Activated naive CD8-positive, alpha-beta T cell (primary cell): Measurements from ENCODE around the gene ATG2B.
A peak's percentile ranks its signal among the peaks of the same experiment; 100 is the strongest.

Experiments used
- H3K27ac Mint-ChIP-seq: one replicate; pipeline ENCODE4 v1.8.0; 2021; ENCODE audit warnings: mixed read lengths
- H3K27me3 Mint-ChIP-seq: one replicate; pipeline ENCODE4 v1.8.0; 2021; ENCODE audit warnings: mixed read lengths
- H3K36me3 Mint-ChIP-seq: one replicate; pipeline ENCODE4 v1.8.0; 2021; ENCODE audit warnings: mixed read lengths
- H3K4me1 Mint-ChIP-seq: one replicate; pipeline ENCODE4 v1.8.0; 2021; ENCODE audit warnings: low read depth, mixed read lengths
- H3K4me3 Mint-ChIP-seq: one replicate; pipeline ENCODE4 v1.8.0; 2021; ENCODE audit warnings: mild to moderate bottlenecking, mixed read lengths
- H3K9me3 Mint-ChIP-seq: one replicate; pipeline ENCODE4 v1.8.0; 2021; ENCODE audit warnings: low read depth, mixed read lengths

ATG2B gene

DNA sequence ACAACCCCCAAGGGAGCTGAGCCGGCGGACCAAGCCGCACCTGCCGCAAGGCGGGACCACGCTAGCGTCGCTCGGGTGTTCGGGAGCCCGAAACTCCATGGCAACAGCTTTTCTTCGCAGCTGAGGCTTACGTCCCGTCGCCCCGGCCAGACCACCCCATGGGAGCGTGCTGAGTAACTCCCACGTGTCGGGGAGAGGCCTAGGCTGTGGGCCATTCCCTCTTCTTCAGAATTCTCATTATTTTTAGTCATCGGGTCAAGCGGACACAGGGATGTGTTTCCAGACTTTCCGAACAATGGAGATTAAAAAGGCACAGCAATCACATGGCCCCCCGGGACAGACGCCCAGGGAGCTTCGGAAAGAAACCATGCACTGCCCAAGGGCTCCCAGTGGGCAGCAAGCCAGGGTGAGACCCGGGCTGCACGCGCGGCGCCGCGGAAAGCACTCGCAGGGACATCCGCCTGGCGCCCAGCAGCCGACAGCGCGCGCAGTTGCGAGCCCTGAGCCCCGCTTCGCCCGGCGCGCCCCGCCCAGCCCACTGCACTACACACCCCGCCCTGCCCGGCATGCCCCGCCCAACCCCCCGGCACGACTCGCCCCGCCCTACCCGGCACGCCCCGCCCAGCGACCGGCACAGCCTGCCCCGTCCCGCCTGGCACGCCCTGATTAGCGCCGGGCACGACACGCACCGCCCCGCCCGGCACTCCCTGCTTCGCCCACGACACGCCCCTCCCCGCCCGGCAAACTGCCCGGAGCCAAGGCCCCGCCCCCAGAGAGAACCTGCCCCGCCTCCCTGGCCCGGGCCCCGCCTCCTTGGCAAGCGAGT is 28.4 kb upstream of the ATG2B start:
- Mint-ChIP-seq H3K27me3 (peaks cover 8% of the 10 kb centered on the region), H3K9me3 (no peaks in the 10 kb centered on the region), H3K36me3 (no peaks in the 10 kb centered on the region), H3K4me1 (peaks cover 9% of the 10 kb centered on the region), H3K4me3 (peak overlapping the region; percentile 94), H3K27ac (peak overlapping the region; percentile 92)

DNA sequence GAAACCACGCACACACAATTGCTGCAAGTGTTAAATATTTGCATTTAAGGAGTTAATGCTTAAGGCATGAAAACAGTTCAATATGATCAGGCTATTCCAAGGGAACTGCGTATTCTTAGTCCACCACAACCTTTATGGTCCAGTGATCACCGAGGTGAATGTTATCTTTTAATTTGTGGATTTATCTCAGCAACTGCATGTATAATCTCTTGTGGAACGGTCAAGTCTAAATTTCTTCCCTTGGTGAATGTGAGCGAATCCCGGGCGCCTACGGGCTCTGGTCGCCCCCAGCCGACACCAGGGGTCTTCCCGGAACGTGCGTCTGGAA is 27.8 kb upstream of the ATG2B start:
- H3K4me1 Mint-ChIP-seq, result peaks cover 9% of the 10 kb centered on the region
- peak overlapping the region; percentile 92 for H3K27ac Mint-ChIP-seq
- no peaks in the 10 kb centered on the region for H3K9me3 Mint-ChIP-seq
- H3K27me3 Mint-ChIP-seq, result peaks cover 8% of the 10 kb centered on the region
- H3K36me3 Mint-ChIP-seq, result no peaks in the 10 kb centered on the region
- peak overlapping the region; percentile 94 for H3K4me3 Mint-ChIP-seq

DNA sequence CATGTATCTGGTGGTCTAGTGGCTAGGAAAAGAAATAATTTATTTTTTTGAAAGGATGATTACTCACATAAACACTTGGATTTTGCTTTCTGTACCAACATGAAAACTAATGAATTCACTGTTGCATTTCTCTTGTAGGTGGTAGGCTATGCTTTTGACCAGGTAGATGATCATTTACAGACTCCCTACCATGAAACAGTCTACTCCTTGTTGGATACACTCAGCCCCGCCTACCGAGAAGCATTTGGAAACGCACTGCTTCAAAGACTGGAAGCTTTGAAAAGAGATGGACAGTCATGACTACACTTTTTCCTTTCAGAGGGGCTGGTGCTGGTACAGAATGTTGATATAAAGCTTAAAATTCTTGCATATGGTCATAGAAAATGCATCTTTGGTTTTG is 22.2 kb upstream of the ATG2B start:
- H3K4me1 Mint-ChIP-seq, result peaks cover 3% of the 10 kb centered on the region
- H3K9me3 Mint-ChIP-seq, result no peaks in the 10 kb centered on the region
- H3K27me3 Mint-ChIP-seq, result peaks cover 5% of the 10 kb centered on the region
- peaks cover 5% of the 10 kb centered on the region for H3K36me3 Mint-ChIP-seq
- no peak overlapping the region for H3K4me3 Mint-ChIP-seq
- no peak overlapping the region for H3K27ac Mint-ChIP-seq

DNA sequence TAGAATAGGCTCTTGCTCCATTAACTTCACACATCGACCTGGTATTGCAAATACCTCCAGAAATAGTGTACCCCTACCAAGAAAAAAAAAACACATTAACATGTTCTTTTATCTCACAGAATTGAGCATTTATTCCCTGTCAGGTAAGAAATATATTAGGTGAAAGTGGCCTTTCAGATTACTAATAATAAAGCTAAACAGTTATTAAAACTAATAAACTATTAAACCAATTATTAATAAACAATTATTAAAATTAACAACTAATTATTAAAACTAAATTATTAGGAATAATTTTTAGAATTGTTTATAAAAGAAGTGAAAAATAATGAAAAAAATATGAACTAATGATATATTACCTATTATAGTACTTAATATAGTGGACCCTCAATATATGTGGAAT is 21.6 kb upstream of the ATG2B start:
- Mint-ChIP-seq H3K4me1 (no peaks in the 10 kb centered on the region), H3K36me3 (peaks cover 5% of the 10 kb centered on the region), H3K27ac (no peak overlapping the region), H3K27me3 (peaks cover 5% of the 10 kb centered on the region), H3K9me3 (no peaks in the 10 kb centered on the region), H3K4me3 (no peak overlapping the region)

DNA sequence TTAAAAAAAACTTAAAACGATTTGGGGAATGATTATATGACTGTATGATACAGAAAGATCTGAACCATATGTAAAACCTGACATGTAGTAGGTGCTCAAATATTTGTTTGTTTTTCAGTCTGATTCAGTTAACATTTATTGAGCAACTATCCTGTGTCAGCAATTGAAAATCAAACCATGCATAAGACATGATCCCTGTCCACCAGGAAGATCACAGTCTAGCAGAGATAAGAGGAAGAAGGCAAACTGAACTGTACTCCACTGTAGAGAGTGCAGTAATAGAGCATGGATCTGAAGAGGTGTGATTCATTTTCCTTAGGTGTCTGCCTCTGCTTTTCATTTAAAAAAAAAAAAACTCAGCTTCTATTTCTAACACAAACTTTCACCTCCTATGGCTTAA is 20.9 kb upstream of the ATG2B start:
- peaks cover 5% of the 10 kb centered on the region for H3K36me3 Mint-ChIP-seq
- H3K4me3 Mint-ChIP-seq, result no peak overlapping the region
- H3K27ac Mint-ChIP-seq, result no peak overlapping the region
- no peaks in the 10 kb centered on the region for H3K9me3 Mint-ChIP-seq
- peaks cover 2% of the 10 kb centered on the region for H3K27me3 Mint-ChIP-seq
- H3K4me1 Mint-ChIP-seq, result no peaks in the 10 kb centered on the region

DNA sequence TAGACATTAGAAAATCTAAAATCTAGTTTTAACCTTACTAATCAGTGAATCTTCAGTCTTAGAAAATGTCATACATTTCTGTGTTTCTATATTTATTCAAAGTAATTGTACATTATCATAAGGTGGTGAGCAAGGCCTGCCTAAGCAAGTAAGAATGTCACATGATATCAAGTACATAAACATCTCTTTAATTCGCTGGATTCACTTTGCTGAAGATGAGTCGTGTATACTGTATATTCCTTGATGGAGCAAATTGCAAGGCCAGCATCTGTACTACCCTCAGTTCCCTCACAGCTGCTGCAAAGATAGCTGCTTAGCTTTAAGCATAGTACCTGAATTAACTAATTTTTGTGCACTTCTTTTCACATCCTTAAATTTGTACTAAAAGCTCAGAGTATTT is 20.3 kb upstream of the ATG2B start:
- no peaks in the 10 kb centered on the region for H3K9me3 Mint-ChIP-seq
- H3K4me3 Mint-ChIP-seq, result no peak overlapping the region
- H3K27ac Mint-ChIP-seq, result no peak overlapping the region
- no peaks in the 10 kb centered on the region for H3K27me3 Mint-ChIP-seq
- H3K36me3 Mint-ChIP-seq, result peaks cover 5% of the 10 kb centered on the region
- H3K4me1 Mint-ChIP-seq, result no peaks in the 10 kb centered on the region

DNA sequence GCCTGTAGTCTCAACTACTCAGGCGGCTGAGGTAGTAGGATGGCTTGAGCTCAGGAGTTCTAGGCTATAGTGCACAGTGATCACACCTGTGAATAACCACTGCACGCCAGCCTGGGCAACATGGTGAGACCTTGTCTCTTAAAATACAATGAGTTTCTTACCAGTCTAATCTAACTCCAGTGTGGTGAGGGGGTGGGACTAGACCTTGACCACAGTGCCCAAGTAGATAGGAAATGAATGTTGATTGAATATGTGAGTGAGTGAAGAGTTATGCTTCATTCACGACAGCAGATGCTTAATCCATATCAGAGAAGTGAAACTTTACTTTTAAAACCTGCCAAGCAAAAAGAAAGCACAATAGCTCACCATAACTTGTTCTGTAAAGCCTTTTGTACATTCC is 17.6 kb upstream of the ATG2B start:
- no peaks in the 10 kb centered on the region for H3K27me3 Mint-ChIP-seq
- H3K27ac Mint-ChIP-seq, result no peak overlapping the region
- peaks cover 7% of the 10 kb centered on the region for H3K36me3 Mint-ChIP-seq
- H3K4me1 Mint-ChIP-seq, result no peaks in the 10 kb centered on the region
- H3K9me3 Mint-ChIP-seq, result no peaks in the 10 kb centered on the region
- no peak overlapping the region for H3K4me3 Mint-ChIP-seq

DNA sequence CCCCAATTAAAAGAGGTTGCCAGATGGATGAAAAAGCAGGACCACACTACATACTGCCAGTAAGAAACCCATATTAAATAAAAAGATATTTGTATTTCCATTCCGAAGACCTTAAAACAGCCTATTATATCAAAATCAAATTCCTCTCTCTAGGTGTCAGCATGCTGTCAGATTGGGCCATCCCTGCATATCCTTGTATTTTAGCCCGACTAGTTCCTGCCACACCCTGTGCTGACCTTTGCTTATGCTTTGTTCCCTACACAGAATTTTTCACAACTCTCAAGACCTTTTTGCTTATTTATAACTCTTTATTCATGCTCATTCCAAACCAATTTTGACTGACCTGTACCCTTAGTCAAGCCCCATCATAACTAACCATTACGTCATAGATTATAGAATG is 13.0 kb upstream of the ATG2B start:
- Mint-ChIP-seq H3K36me3 (peaks cover 11% of the 10 kb centered on the region), H3K27me3 (no peaks in the 10 kb centered on the region), H3K4me3 (no peak overlapping the region), H3K4me1 (peaks cover 4% of the 10 kb centered on the region), H3K9me3 (no peaks in the 10 kb centered on the region), H3K27ac (no peak overlapping the region)

DNA sequence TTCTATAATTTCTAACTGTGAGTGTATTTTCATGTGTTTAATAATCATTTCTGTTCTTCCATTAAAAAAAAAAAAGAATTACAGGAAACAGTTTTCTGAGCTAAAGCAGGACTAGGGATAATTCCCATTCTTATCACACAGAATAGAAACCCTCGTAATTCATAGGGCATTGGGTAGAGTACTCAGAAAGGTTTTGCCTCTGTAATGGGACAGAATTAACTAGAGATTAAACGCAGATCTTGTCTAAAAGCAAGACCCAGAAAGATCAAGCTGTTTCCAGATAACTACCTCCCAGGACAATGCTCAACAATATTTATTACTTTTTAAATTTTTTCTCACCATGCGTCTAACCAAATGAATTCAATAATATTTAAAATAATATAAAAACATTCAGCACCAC is 10.4 kb upstream of the ATG2B start:
- Mint-ChIP-seq H3K9me3 (peaks cover 6% of the 10 kb centered on the region), H3K4me1 (peaks cover 16% of the 10 kb centered on the region), H3K27ac (no peak overlapping the region), H3K27me3 (no peaks in the 10 kb centered on the region), H3K4me3 (no peak overlapping the region), H3K36me3 (peaks cover 18% of the 10 kb centered on the region)

DNA sequence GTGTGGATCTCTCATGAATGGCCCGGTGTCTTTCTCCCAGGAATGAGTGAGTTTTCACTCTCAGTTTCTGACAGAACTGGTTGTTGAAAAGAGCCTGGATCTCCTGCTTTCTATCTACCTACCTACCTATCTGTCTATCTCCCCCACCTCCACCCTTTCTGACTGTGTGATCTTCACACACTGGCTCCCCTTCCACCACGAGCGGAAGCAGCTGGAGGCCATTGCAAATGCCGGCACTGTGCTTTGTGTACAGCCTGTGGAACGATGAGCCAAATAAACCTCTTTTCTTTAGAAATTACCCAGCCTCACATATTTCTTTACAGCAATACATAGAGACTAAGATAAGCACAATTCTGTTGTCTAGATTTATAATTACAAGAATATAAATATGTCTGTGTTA is 7.4 kb upstream of the ATG2B start:
- peaks cover 30% of the 10 kb centered on the region for H3K4me1 Mint-ChIP-seq
- peaks cover 6% of the 10 kb centered on the region for H3K9me3 Mint-ChIP-seq
- no peak overlapping the region for H3K27ac Mint-ChIP-seq
- H3K27me3 Mint-ChIP-seq, result no peaks in the 10 kb centered on the region
- H3K4me3 Mint-ChIP-seq, result no peak overlapping the region
- peaks cover 20% of the 10 kb centered on the region for H3K36me3 Mint-ChIP-seq

DNA sequence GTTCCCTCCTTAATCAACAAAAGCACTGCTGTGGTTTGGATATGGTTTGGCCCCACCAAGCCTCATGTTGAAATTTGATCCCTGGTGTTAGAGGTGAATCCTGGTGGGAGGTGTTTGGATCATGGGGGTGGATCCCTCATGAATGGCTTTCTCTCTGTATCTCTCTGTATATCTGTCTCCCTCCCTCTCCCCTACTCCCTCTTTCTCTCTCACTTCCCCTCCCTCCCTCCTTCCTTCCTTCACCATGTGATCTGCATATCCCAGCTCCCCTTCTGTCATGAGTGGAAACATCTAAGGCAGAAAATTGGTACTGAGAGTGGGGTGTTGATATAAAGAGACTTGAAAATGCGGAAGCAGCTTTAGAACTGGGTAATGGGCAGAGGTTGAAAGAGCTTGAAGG is 5.4 kb upstream of the ATG2B start:
- Mint-ChIP-seq H3K36me3 (peaks cover 16% of the 10 kb centered on the region), H3K27ac (no peak overlapping the region), H3K4me3 (no peak overlapping the region), H3K9me3 (peaks cover 6% of the 10 kb centered on the region), H3K4me1 (peaks cover 39% of the 10 kb centered on the region), H3K27me3 (no peaks in the 10 kb centered on the region)

DNA sequence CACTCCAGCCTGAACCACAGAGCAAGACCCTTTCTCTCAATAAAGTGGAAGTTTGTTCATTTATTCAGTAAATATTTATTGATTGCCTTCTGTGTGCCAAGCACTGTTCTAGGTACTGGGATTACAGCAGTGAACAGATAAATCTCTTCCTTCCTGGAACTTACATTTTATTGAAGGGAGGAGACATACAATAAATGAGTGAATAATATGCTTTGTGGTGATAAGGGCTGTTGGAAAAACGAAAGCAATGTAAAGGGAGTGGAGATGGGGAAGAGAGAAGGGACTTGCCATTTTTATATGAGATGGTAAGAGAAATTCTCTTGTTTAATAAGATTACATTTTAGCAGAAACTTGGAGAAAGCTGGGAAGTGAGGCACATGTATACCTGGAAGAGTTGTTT is 1.8 kb upstream of the ATG2B start:
- peaks cover 15% of the 10 kb centered on the region for H3K36me3 Mint-ChIP-seq
- H3K27me3 Mint-ChIP-seq, result no peaks in the 10 kb centered on the region
- H3K27ac Mint-ChIP-seq, result no peak overlapping the region
- H3K4me3 Mint-ChIP-seq, result peak overlapping the region; percentile 88
- peaks cover 56% of the 10 kb centered on the region for H3K4me1 Mint-ChIP-seq
- H3K9me3 Mint-ChIP-seq, result peaks cover 6% of the 10 kb centered on the region

DNA sequence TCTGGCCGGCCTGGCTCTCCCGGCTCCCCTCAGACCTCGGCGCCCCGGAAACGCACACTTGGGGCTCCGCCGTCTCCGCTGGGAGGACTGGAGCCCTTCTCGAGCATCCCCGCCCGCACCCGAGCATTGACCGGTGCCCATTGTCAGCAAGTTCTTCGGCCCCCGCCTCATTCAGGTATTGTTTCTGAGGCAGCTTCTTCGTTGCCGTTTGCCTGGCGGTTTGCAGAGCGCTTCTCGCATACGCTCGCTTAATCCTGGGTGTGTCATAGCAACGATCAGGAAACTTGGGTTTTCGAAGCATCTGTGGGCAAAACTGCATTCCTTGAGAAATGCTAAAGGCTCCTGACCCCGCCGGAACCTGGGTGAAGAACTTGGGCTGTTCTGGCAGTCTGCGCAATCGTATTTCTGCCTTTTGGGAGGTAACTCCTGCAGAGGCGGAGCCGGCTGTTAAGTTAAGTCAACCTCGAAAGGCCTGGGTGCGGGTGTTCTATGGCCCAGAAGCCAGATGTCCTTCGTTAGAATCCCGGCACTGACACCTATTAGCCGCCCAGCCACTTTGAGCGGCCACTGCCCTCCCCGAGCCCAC is 703 bp upstream of the ATG2B start:
- Mint-ChIP-seq H3K27me3 (no peaks in the 10 kb centered on the region), H3K27ac (peak overlapping the region; percentile 47), H3K36me3 (peaks cover 11% of the 10 kb centered on the region), H3K9me3 (peaks cover 2% of the 10 kb centered on the region), H3K4me1 (peaks cover 60% of the 10 kb centered on the region), H3K4me3 (peak overlapping the region; percentile 88)

DNA sequence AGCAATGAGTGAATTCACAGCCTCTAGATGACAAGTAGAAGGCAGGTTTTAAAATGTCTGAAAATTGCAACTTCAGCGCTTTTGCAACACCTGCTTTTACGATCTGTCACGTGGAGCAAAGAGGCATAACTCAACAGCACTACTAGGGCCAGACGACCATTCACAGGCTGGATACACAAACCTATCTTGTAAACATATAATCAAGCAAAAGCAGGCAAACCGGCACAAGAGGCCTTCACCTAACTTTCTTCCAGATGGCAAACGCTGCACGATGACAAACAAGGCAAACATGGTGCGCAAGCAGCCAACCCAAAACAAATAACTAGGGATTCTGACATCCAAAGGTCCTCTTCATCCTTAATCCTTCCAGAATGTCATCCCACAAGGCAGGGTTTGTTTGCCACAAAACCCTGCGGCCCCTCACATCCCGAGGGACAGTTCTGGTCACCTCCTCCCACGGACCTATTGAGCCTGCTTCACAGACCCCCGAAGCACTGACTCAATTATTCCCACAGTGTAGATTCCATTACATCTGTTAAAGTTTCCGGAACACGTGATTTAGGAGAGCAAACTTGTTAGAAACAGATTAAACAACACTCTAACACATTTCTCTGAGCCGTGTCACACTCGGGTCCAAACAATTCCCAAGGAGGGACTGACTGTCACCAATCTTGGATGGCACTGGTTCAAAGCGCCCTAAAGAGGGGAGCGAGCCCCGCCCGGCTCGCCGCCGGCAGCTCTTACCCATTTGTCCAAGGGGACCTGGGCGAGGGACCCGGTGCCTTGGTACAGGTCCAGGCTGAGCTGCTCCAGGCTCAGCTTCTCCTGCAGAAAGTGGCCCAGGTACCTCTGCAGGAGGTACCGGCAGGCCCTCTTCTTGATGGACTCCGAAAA is 823 bp downstream of the ATG2B start:
- H3K27me3 Mint-ChIP-seq, result no peaks in the 10 kb centered on the region
- peak overlapping the region; percentile 94 for H3K4me3 Mint-ChIP-seq
- H3K27ac Mint-ChIP-seq, result peak overlapping the region; percentile 93
- no peaks in the 10 kb centered on the region for H3K9me3 Mint-ChIP-seq
- H3K36me3 Mint-ChIP-seq, result peaks cover 4% of the 10 kb centered on the region
- H3K4me1 Mint-ChIP-seq, result peaks cover 54% of the 10 kb centered on the region

DNA sequence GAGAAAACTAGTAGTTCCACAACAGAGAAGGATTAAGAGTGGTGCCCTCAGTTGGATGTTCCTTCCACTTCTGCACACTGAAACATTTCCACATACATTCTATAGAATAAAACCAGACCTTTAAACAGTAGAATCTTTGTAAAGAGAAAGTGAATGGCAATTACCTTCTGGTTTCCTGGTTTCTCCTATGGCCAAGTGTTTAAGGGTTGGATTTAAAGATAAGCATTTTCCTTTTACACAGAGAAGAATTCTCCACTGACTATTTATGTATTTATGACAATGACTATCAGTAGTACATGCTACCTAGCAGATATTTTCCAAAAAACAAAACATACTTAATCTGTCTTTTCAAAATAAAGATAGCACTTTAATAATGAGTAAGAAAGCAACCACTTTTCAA is 3.2 kb downstream of the ATG2B start:
- Mint-ChIP-seq H3K27ac (no peak overlapping the region), H3K4me1 (peaks cover 55% of the 10 kb centered on the region), H3K4me3 (peak overlapping the region; percentile 46)

More for the DNA sequence above, 3.2 kb downstream of the ATG2B start:
- H3K9me3 Mint-ChIP-seq, result no peaks in the 10 kb centered on the region
- H3K36me3 Mint-ChIP-seq, result peaks cover 8% of the 10 kb centered on the region
- no peaks in the 10 kb centered on the region for H3K27me3 Mint-ChIP-seq
